Measurements from ENCODE around the gene MYO7B. TPM values are rescaled to one million over a fixed set of nuclear protein-coding genes. Genes with fewer than 3 reads are reported as not detected.

Gene MYO7B
- total and polyA plus RNA-seq, 8 donors: 0.61 to 2.4 (median 1.00) TPM

- Histone ChIP-seq H3K9me3 (no peaks in the 10 kb centered on the region), H3K36me3 (no peaks in the 10 kb centered on the region), H3K4me3 (no peak overlapping the region), H3K4me1 (peaks cover 15 to 62% of the 10 kb centered on the region in 2 donors), H3K27ac (peak overlapping the region in 1 of 2 donors; percentile 49), H3K27me3 (no peaks in the 10 kb centered on the region)
- intact Hi-C loops (cut with DNase I): no loop called here
- no peak for TF ChIP-seq CTCF (IDR thresholded peaks at IDR 0.05)
- ATAC-seq (no peak), DNase-seq (peak in 1 of 4 donors; percentile 57)
These were observed 97.4 kb downstream of the MYO7B start for GRCh38 chr2:127632592-127633489.

GRCh38 chr2:127633556-127634065 is 98.1 kb downstream of the MYO7B start:
- Histone ChIP-seq H3K4me3 (no peak overlapping the region), H3K4me1 (peaks cover 17 to 70% of the 10 kb centered on the region in 2 donors), H3K27ac (peak overlapping the region in 1 of 2 donors; percentile 49), H3K9me3 (no peaks in the 10 kb centered on the region), H3K27me3 (no peaks in the 10 kb centered on the region), H3K36me3 (no peaks in the 10 kb centered on the region)
- ATAC-seq: no peak
- no peak for TF ChIP-seq CTCF (IDR thresholded peaks at IDR 0.05)
- intact Hi-C loops (cut with DNase I): no loop called here
- DNase-seq: peak in 1 of 4 donors; percentile 65

GRCh38 chr2:127634066-127634617 is 98.7 kb downstream of the MYO7B start:
- TF ChIP-seq CTCF (IDR thresholded peaks at IDR 0.05): no peak
- H3K27me3 ChIP-seq: no peaks in the 10 kb centered on the region
- peak overlapping the region in 1 of 2 donors; percentile 49 for H3K27ac ChIP-seq
- H3K4me1 ChIP-seq: peaks cover 17 to 75% of the 10 kb centered on the region in 2 donors
- intact Hi-C loops (cut with DNase I): no loop called here
- ATAC-seq (no peak), DNase-seq (no peak)
- H3K36me3 ChIP-seq: no peaks in the 10 kb centered on the region
- no peaks in the 10 kb centered on the region for H3K9me3 ChIP-seq
- H3K4me3 ChIP-seq: no peak overlapping the region

GRCh38 chr2:127634626-127635379 is 99.3 kb downstream of the MYO7B start:
- intact Hi-C loops (cut with DNase I): no loop called here
- Histone ChIP-seq H3K9me3 (no peaks in the 10 kb centered on the region), H3K27ac (peak overlapping the region in 1 of 2 donors; percentile 49), H3K36me3 (peaks cover 0 to 3% of the 10 kb centered on the region in 2 donors), H3K4me1 (peaks cover 17 to 82% of the 10 kb centered on the region in 2 donors), H3K4me3 (no peak overlapping the region), H3K27me3 (no peaks in the 10 kb centered on the region)
- ATAC-seq: no peak
- TF ChIP-seq CTCF (IDR thresholded peaks at IDR 0.05): no peak
- DNase-seq: peak in 1 of 4 donors; percentile 67
